K562 (cell line): ENCODE measurements around the gene CDK14. TPM values are rescaled to one million over a fixed set of nuclear protein-coding genes. Genes with fewer than 3 reads are reported as not detected.

Source experiments
- ATAC-seq: fragments of 200-7000 bp; cut with Tn5 transposase; 3 replicates; pipeline ENCODE4 v1.9.1; 2020; ENCODE audit warnings: moderate library complexity
- BruUV-seq: library from RNA; stranded (reverse); fragments of 400-500 nt; replicated peaks from 2 replicates; lab custom pipeline; 2021; lab: Mats Ljungman, UMichigan
- CTCF ChIA-PET: fragments of 300-600 bp; formaldehyde crosslinking; extraction: SDS; loops from one replicate; lab custom pipeline; 2021; ENCODE audit warnings: low intra/inter-chr PET ratio; lab: Yijun Ruan, JAX
- POLR2A ChIA-PET: fragments of 300-600, 350-650 bp; sonication (Branson Sonifier 250); formaldehyde crosslinking; extraction: SDS; loops from one replicate; lab custom pipeline; 2021; ENCODE audit warnings: antibody characterized with exemption, inconsistent platforms; lab: Yijun Ruan, JAX
- DNase-seq, 4 experiments: peaks; one replicate each; pipeline versions ENCODE4 v3.0.0 to v3.0.0-alpha.2; 2011 to 2018; ENCODE audit warnings: low spot score in 3 of 4, mixed read lengths in 3 of 4; ENCODE audit errors: extremely low read depth in 1 of 4
- FAIRE-seq: peaks from 2 replicates; lab custom pipeline; 2011; peaks lifted over from hg19 to GRCh38; lab: Jason Lieb, UNC
- H2AFZ ChIP-seq: 2 replicates; pipeline ENCODE4 v1.6.0; 2011; ENCODE audit warnings: low read depth, low read length, control low read depth, inconsistent platforms
- H3K27ac ChIP-seq: fragments of 200-600 bp; 3 replicates; pipeline ENCODE4 v1.8.0; 2011; ENCODE audit warnings: low read depth, mild to moderate bottlenecking, control low read depth, inconsistent platforms, low read length, moderate library complexity, mixed read lengths; ENCODE audit errors: extremely low read depth
- H3K27me3 ChIP-seq, 2 experiments: fragments of 300-600 bp in 1 of 2; 2 replicates in 1 of 2; 3 replicates in 1 of 2; pipeline versions ENCODE4 v1.6.0 to v1.8.0; 2011; ENCODE audit warnings: inconsistent platforms in 2 of 2, low read length in 2 of 2, mild to moderate bottlenecking in 1 of 2, mixed read lengths in 1 of 2, moderate library complexity in 1 of 2; ENCODE audit not compliant: control insufficient read depth in 2 of 2, insufficient read depth in 2 of 2
- H3K36me3 ChIP-seq: fragments of 300-600 bp; 3 replicates; pipeline ENCODE4 v1.8.0; 2011; ENCODE audit warnings: mild to moderate bottlenecking, low read length, inconsistent platforms; ENCODE audit not compliant: control insufficient read depth, insufficient read depth
- H3K4me1 ChIP-seq, 2 experiments: fragments of 200-600 bp in 1 of 2; replicated peaks in 1 of 2; 2 replicates in 1 of 2; 3 replicates in 1 of 2; pipeline versions ENCODE4 v1.5.1 to v1.8.0; 2011; ENCODE audit warnings: inconsistent platforms in 2 of 2, low read length in 2 of 2, mild to moderate bottlenecking in 1 of 2, mixed read lengths in 1 of 2, moderate library complexity in 1 of 2; ENCODE audit not compliant: control insufficient read depth in 2 of 2, insufficient read depth in 2 of 2
- H3K4me2 ChIP-seq: 2 replicates; pipeline ENCODE4 v1.6.1; 2011; ENCODE audit warnings: low read length, control low read depth, inconsistent platforms, mixed read lengths; ENCODE audit not compliant: insufficient read depth
- H3K4me3 ChIP-seq: fragments of 200-600 bp; sonication (generic), shearing (Covaris generic); 2 replicates; pipeline ENCODE4 v1.5.1; 2016; ENCODE audit warnings: control low read depth, inconsistent platforms
- H3K79me2 ChIP-seq: fragments of 200-600 bp; 3 replicates; pipeline ENCODE4 v1.8.0; 2011; ENCODE audit warnings: low read length, inconsistent platforms; ENCODE audit not compliant: control insufficient read depth, insufficient read depth
- H3K9ac ChIP-seq, 2 experiments: 2 replicates each; pipeline versions ENCODE4 v1.6.0 to v1.6.1; 2011; ENCODE audit warnings: low read depth in 2 of 2, low read length in 2 of 2, control low read depth in 1 of 2, inconsistent platforms in 1 of 2, mild to moderate bottlenecking in 1 of 2, mixed read lengths in 1 of 2; ENCODE audit not compliant: insufficient read depth in 1 of 2
- H3K9me1 ChIP-seq: one replicate; pipeline ENCODE4 v1.6.0; 2011; ENCODE audit warnings: inconsistent platforms, mild to moderate bottlenecking, low read length, moderate library complexity; ENCODE audit not compliant: control insufficient read depth, insufficient read depth
- H3K9me3 ChIP-seq: replicated peaks from 2 replicates; pipeline ENCODE4 v1.5.1; 2011; ENCODE audit warnings: low read depth, low read length, inconsistent platforms; ENCODE audit not compliant: control insufficient read depth, insufficient read depth
- H4K20me1 ChIP-seq: replicated peaks from 2 replicates; pipeline ENCODE4 v1.6.1; 2011; ENCODE audit warnings: low read length, inconsistent platforms, mixed read lengths; ENCODE audit not compliant: control insufficient read depth, insufficient read depth
- CCAR2 ChIP-seq: fragments of 200-400 bp; formaldehyde crosslinking; IDR thresholded peaks from 2 replicates; pipeline ENCODE4 v1.6.1; 2017; ENCODE audit warnings: mild to moderate bottlenecking, low read depth, low read length
- HNRNPLL ChIP-seq: fragments of 200-400 bp; formaldehyde crosslinking; IDR thresholded peaks from 2 replicates; pipeline ENCODE4 v1.6.1; 2017; ENCODE audit warnings: low read length, low read depth, mild to moderate bottlenecking; ENCODE audit not compliant: poor library complexity, severe bottlenecking
- POLR2B ChIP-seq: fragments of 450-650 bp; IDR thresholded peaks from 2 replicates; pipeline ENCODE4 v1.6.1; 2018; ENCODE audit warnings: low read depth; ENCODE audit not compliant: partially characterized antibody
- PTBP1 ChIP-seq: fragments of 200-400 bp; formaldehyde crosslinking; IDR thresholded peaks from 2 replicates; pipeline ENCODE4 v1.6.1; 2017; ENCODE audit warnings: low read depth, low read length
- RBFOX2 ChIP-seq: fragments of 200-400 bp; formaldehyde crosslinking; IDR thresholded peaks from 2 replicates; pipeline ENCODE4 v1.6.1; 2017; ENCODE audit warnings: low read depth, mild to moderate bottlenecking, low read length, moderate library complexity
- RBM14 ChIP-seq: fragments of 200-400 bp; formaldehyde crosslinking; IDR thresholded peaks from 2 replicates; pipeline ENCODE4 v1.6.1; 2018; ENCODE audit warnings: low read depth, mild to moderate bottlenecking, low read length, moderate library complexity, borderline replicate concordance; ENCODE audit not compliant: insufficient read depth
- RBM22 ChIP-seq: fragments of 200-400 bp; formaldehyde crosslinking; IDR thresholded peaks from 2 replicates; pipeline ENCODE4 v1.6.1; 2018; ENCODE audit warnings: low read length, low read depth; ENCODE audit not compliant: poor library complexity, severe bottlenecking
- STAT5B ChIP-seq: fragments of 250-450 bp; sonication (Bioruptor Pico); IDR thresholded peaks from 2 replicates; pipeline ENCODE4 v1.8.0; 2021; ENCODE audit warnings: mild to moderate bottlenecking, inconsistent platforms
- TFAM ChIP-seq: fragments of 250-450 bp; sonication (Bioruptor Pico); conservative IDR thresholded peaks from 2 replicates; pipeline ENCODE4 v1.5.0; 2021; ENCODE audit warnings: mild to moderate bottlenecking, moderate library complexity
- ZNF12 ChIP-seq: sonication (generic); formaldehyde crosslinking; IDR thresholded peaks from 2 replicates; pipeline ENCODE4 v1.4.0; 2020; ENCODE audit warnings: mild to moderate bottlenecking, missing genetic modification reagents
- WGBS: fragments of 100-300 bp; shearing (Covaris generic); methylation state at CpG from one replicate; pipeline ENCODE4 v1.1.6; 2016; ENCODE audit warnings: low coverage, mixed read lengths; ENCODE audit not compliant: insufficient coverage; ENCODE audit errors: missing lambda C conversion rate; 5-methylcytosine and 5-hydroxymethylcytosine counted together
- in situ Hi-C: fragments of 300-500 bp; cut with MboI; formaldehyde crosslinking; loops from 4 replicates; pipeline ENCODE4 v1.15.0; 2018; ENCODE audit warnings: inconsistent platforms, mixed read lengths
- intact Hi-C: fragments of 100-400 bp; cut with micrococcal nuclease; formaldehyde crosslinking; loops from 2 replicates; pipeline ENCODE4 v1.14.2; 2022
- polyA plus RNA-seq, 8 experiments: library from polyadenylated mRNA; depleted of rRNA in 4 of 8; stranded (reverse) in 5 of 8; unstranded in 3 of 8; fragments of >200 nt; fragmentation: Nextera tagmentation in 2 of 8; fragmentation: Illumina TruSeq in 1 of 8; extraction: Ambion mirVana in 2 of 8; extraction: Trizol in 1 of 8; gene quantifications; 2 replicates each; pipeline versions ENCODE4 v1.2.1 to v1.2.3, GENCODE V29; 2011 to 2014; ENCODE audit warnings: inconsistent platforms in 1 of 8, missing spikeins in 1 of 8
- total RNA-seq, 7 experiments: library from RNA; depleted of rRNA in 6 of 7; stranded (reverse); fragments of >200 nt in 6 of 7; fragmentation: Illumina TruSeq in 2 of 7; extraction: Trizol in 2 of 7; gene quantifications; 2 replicates each; pipeline versions ENCODE4 v1.2.1 to v1.2.3, GENCODE V29; 2011 to 2021; ENCODE audit warnings: low replicate concordance in 1 of 7
- TF ChIP-seq, protein P1 (sequence below): fragments of 250-450 bp; sonication (Bioruptor Pico); IDR thresholded peaks from 2 replicates; pipeline ENCODE4 v1.8.0; 2022; ENCODE audit warnings: moderate library complexity, mild to moderate bottlenecking, inconsistent platforms
- TF ChIP-seq, protein P2 (sequence below): fragments of 450-650 bp; formaldehyde crosslinking; IDR thresholded peaks from 2 replicates; pipeline ENCODE4 v1.4.0; 2020; ENCODE audit warnings: mild to moderate bottlenecking, mixed read lengths

CDK14 gene
- total and polyA plus RNA-seq, 9 of the 15 experiments (the other 6 are each of a cell fraction or from before 2014, with no cell fraction given), result 0.03 to 0.91 (median 0.16) TPM

DNA sequence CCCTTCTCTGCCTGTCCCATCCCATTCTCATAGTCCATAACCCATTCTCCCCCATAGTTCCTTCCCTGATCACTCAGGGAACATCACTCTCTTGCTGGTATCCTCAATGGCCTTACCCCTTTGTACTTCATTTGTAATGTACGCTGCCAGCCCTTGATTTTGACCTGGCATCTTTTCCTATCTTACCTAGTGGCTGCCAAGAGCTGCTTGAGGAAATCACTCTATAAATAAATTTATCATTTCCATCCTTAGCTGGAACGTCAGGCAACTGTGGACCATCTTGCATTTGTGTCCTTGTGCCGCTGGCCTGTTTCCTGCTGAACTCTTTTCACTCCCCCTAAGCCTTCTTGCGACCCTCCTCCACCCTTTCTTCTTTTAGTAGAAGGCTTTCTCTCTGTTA lies 14.0 kb downstream of the CDK14 start:
- H3K9ac ChIP-seq, result no peak overlapping the region
- in situ Hi-C loops, result no loop called here
- no peak overlapping the region for H3K4me3 ChIP-seq
- no peaks in the 10 kb centered on the region for H3K36me3 ChIP-seq
- DNase-seq (no peak), ATAC-seq (no peak), FAIRE-seq (no peak)
- BruUV-seq, result no TSS peak
- 0% methylated on average over 4 of the region's 4 CpGs for WGBS
- H3K27me3 ChIP-seq, result no peaks in the 10 kb centered on the region
- H3K27ac ChIP-seq, result no peak overlapping the region
- no peaks in the 10 kb centered on the region for H4K20me1 ChIP-seq
- no peaks in the 10 kb centered on the region for H3K79me2 ChIP-seq
- intact Hi-C loops, result no loop called here
- no peak overlapping the region for H3K4me2 ChIP-seq
- TF ChIP-seq ZNF12 (CRISPR knock-in tag), result no peak
- TF ChIP-seq, protein P1, sequence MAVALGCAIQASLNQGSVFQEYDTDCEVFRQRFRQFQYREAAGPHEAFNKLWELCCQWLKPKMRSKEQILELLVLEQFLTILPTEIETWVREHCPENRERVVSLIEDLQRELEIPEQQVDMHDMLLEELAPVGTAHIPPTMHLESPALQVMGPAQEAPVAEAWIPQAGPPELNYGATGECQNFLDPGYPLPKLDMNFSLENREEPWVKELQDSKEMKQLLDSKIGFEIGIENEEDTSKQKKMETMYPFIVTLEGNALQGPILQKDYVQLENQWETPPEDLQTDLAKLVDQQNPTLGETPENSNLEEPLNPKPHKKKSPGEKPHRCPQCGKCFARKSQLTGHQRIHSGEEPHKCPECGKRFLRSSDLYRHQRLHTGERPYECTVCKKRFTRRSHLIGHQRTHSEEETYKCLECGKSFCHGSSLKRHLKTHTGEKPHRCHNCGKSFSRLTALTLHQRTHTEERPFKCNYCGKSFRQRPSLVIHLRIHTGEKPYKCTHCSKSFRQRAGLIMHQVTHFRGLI (CRISPR knock-in tag), result no peak
- no peak for TF ChIP-seq RBM22
- TF ChIP-seq, protein P2, sequence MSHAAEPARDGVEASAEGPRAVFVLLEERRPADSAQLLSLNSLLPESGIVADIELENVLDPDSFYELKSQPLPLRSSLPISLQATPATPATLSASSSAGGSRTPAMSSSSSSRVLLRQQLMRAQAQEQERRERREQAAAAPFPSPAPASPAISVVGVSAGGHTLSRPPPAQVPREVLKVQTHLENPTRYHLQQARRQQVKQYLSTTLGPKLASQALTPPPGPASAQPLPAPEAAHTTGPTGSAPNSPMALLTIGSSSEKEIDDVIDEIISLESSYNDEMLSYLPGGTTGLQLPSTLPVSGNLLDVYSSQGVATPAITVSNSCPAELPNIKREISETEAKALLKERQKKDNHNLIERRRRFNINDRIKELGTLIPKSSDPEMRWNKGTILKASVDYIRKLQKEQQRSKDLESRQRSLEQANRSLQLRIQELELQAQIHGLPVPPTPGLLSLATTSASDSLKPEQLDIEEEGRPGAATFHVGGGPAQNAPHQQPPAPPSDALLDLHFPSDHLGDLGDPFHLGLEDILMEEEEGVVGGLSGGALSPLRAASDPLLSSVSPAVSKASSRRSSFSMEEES (CRISPR knock-in tag), result no peak
- no peak for TF ChIP-seq RBM14
- TF ChIP-seq TFAM (CRISPR knock-in tag), result no peak
- TF ChIP-seq POLR2B, result no peak
- TF ChIP-seq STAT5B (CRISPR knock-in tag), result no peak
- no peak for TF ChIP-seq CCAR2
- no peak for TF ChIP-seq HNRNPLL
- TF ChIP-seq PTBP1, result no peak
- no peak for TF ChIP-seq RBFOX2
- no peaks in the 10 kb centered on the region for H3K4me1 ChIP-seq
- H3K9me1 ChIP-seq, result no peaks in the 10 kb centered on the region
- CTCF ChIA-PET, result no interaction called here
- POLR2A ChIA-PET, result interaction anchor here (1.4 kb wide), 1 partner anchor 8 kb away, joined by 4 read pairs; no protein-coding TSS in a partner anchor
- no peaks in the 10 kb centered on the region for H3K9me3 ChIP-seq
- H2AFZ ChIP-seq, result no peak overlapping the region
